GM21619 (cell line): ENCODE data around the gene NUTM1.
A peak's percentile ranks its signal among the peaks of the same experiment; 100 is the strongest.
"Not testable (repeated sequence)": the region's sequence is repeated elsewhere in the genome, so short reads cannot be mapped to it uniquely, and the experiment has no call there.

Experiments used
- ATAC-seq: cut with Tn5 transposase; IDR thresholded peaks from one replicate; pipeline ENCODE4 v1.9.1; 2021; ENCODE audit not compliant: unreplicated experiment

NUTM1 gene

GRCh38 chr15:34336231-34336990 lies 6.7 kb upstream of the NUTM1 start:
- ATAC-seq, result no peak

GRCh38 chr15:34336991-34337556 lies 6.0 kb upstream of the NUTM1 start:
- peak; percentile 9 for ATAC-seq

GRCh38 chr15:34337557-34338306 lies 5.4 kb upstream of the NUTM1 start, which contains the start of gene SLC12A6:
TSS of gene SLC12A6 (minus strand) at chr15:34337781. CDS start at chr15:34336680, 1,101 bp downstream.
- peak; percentile 70 for ATAC-seq

GRCh38 chr15:34338347-34338746 lies 4.8 kb upstream of the NUTM1 start:
- no peak for ATAC-seq

- no peak for ATAC-seq
These were observed 3.2 kb upstream of the NUTM1 start for GRCh38 chr15:34339946-34340345.

- ATAC-seq, result no peak
These were observed 1.5 kb upstream of the NUTM1 start for GRCh38 chr15:34341381-34342212.

GRCh38 chr15:34342213-34342736 lies 840 bp upstream of the NUTM1 start:
- ATAC-seq, result not testable (repeated sequence)

- no peak for ATAC-seq
These were observed 5.0 kb downstream of the NUTM1 start for GRCh38 chr15:34347951-34348638.

- no peak for ATAC-seq
These were observed 5.7 kb downstream of the NUTM1 start for GRCh38 chr15:34348735-34349300.

- no peak for ATAC-seq
These were observed 6.7 kb downstream of the NUTM1 start for GRCh38 chr15:34349769-34350168.

GRCh38 chr15:34352996-34353395 lies 9.9 kb downstream of the NUTM1 start:
- not testable (repeated sequence) for ATAC-seq

- ATAC-seq, result no peak
These were observed 10.5 kb downstream of the NUTM1 start for GRCh38 chr15:34353627-34354026.

- ATAC-seq, result no peak
These were observed 11.2 kb downstream of the NUTM1 start for GRCh38 chr15:34354286-34354685.

GRCh38 chr15:34355241-34355640 lies 12.1 kb downstream of the NUTM1 start:
- no peak for ATAC-seq

GRCh38 chr15:34357653-34358052 lies 14.5 kb downstream of the NUTM1 start:
- ATAC-seq, result no peak

- no peak for ATAC-seq
These were observed 15.3 kb downstream of the NUTM1 start for GRCh38 chr15:34358367-34358766.

GRCh38 chr15:34358948-34359347 lies 15.8 kb downstream of the NUTM1 start:
- ATAC-seq, result no peak

GRCh38 chr15:34359416-34359815 lies 16.3 kb downstream of the NUTM1 start:
- ATAC-seq, result no peak

GRCh38 chr15:34360298-34360697 lies 17.2 kb downstream of the NUTM1 start:
- ATAC-seq, result no peak

GRCh38 chr15:34361278-34361677 lies 18.2 kb downstream of the NUTM1 start:
- ATAC-seq, result no peak
